ENCODE data around the gene CUX1. TPM values are rescaled to one million over a fixed set of nuclear protein-coding genes. Genes with fewer than 3 reads are reported as not detected.
A peak's percentile ranks its signal among the peaks of the same experiment; 100 is the strongest.

CUX1 gene
- total RNA-seq, 1 experiment from 2014 or later, result 64.3 TPM

DNA sequence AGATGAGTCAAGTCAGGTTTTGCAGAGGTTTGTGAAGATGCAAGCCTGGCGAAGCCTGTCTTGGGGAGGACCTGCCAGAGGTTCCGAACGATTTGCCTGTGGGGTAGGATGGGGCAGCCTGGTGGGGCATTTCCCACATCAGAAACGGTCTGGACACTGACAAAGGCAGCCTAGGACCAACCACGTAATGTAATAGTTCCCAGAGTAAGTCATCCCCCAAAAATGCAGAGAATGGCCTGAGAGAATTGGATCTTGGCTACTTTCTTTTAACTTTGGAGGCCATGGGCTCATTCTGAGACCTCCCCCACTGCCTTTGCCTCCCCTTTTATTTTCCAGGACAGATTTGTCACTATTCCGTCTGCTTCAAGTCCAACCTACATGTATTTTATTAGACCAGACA, 300.3 kb downstream of the CUX1 start (continued):
- TF ChIP-seq, protein P1, sequence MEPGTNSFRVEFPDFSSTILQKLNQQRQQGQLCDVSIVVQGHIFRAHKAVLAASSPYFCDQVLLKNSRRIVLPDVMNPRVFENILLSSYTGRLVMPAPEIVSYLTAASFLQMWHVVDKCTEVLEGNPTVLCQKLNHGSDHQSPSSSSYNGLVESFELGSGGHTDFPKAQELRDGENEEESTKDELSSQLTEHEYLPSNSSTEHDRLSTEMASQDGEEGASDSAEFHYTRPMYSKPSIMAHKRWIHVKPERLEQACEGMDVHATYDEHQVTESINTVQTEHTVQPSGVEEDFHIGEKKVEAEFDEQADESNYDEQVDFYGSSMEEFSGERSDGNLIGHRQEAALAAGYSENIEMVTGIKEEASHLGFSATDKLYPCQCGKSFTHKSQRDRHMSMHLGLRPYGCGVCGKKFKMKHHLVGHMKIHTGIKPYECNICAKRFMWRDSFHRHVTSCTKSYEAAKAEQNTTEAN (CRISPR knock-in tag; IDR thresholded peaks at IDR 0.05), result no peak
- no peak for TF ChIP-seq ZNF263 (CRISPR knock-in tag; IDR thresholded peaks at IDR 0.05; ENCODE audit: low read depth)
- no peak for TF ChIP-seq MXD4 (CRISPR knock-in tag; IDR thresholded peaks at IDR 0.05; ENCODE audit: borderline replicate concordance)

- Mint-ChIP-seq H3K9me3 (no peaks in the 10 kb centered on the region), H3K4me3 (no peak overlapping the region), H3K4me1 (peaks cover 25% of the 10 kb centered on the region), H3K27me3 (ENCODE audit: low read depth) (no peaks in the 10 kb centered on the region), H3K36me3 (peaks cover 21% of the 10 kb centered on the region), H3K27ac (peak overlapping the region; percentile 72; the same call in 1 of the 2 replicates)
- CTCF ChIA-PET, result no interaction called here
- TF ChIP-seq, protein P2, sequence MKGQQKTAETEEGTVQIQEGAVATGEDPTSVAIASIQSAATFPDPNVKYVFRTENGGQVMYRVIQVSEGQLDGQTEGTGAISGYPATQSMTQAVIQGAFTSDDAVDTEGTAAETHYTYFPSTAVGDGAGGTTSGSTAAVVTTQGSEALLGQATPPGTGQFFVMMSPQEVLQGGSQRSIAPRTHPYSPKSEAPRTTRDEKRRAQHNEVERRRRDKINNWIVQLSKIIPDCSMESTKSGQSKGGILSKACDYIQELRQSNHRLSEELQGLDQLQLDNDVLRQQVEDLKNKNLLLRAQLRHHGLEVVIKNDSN (CRISPR knock-in tag; IDR thresholded peaks at IDR 0.05), result no peak
- TF ChIP-seq HMGXB4 (CRISPR knock-in tag; IDR thresholded peaks at IDR 0.05), result no peak
- TF ChIP-seq ZNF121 (CRISPR knock-in tag; IDR thresholded peaks at IDR 0.05), result no peak
- TF ChIP-seq FOXK1 (CRISPR knock-in tag; IDR thresholded peaks at IDR 0.05), result no peak
- TF ChIP-seq CREM (CRISPR knock-in tag; IDR thresholded peaks at IDR 0.05), result no peak
- TF ChIP-seq IRF1 (CRISPR knock-in tag; IDR thresholded peaks at IDR 0.05), result no peak
- no peak for TF ChIP-seq E2F4 (CRISPR knock-in tag; IDR thresholded peaks at IDR 0.05; ENCODE audit: borderline replicate concordance, low read depth)
- TF ChIP-seq ZNF512 (CRISPR knock-in tag; IDR thresholded peaks at IDR 0.05; ENCODE audit: borderline replicate concordance), result no peak
- TF ChIP-seq, protein P3, sequence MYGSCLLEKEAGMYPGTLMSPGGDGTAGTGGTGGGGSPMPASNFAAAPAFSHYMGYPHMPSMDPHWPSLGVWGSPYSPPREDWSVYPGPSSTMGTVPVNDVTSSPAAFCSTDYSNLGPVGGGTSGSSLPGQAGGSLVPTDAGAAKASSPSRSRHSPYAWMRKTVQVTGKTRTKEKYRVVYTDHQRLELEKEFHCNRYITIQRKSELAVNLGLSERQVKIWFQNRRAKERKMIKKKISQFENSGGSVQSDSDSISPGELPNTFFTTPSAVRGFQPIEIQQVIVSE (CRISPR knock-in tag; IDR thresholded peaks at IDR 0.05; ENCODE audit: borderline replicate concordance), result no peak
- POLR2A ChIA-PET, result interaction anchor here (0.5 kb wide), 1 partner anchor 17 kb away, joined by 3 read pairs; no protein-coding TSS in a partner anchor
- ATAC-seq, result no peak
- no peak for DNase-seq (ENCODE audit: low spot score)
Measured at GRCh38 chr7:102119213-102119651, 301.8 kb downstream of the CUX1 start.

- Mint-ChIP-seq H3K9me3 (no peaks in the 10 kb centered on the region), H3K4me3 (no peak overlapping the region), H3K27ac (peak overlapping the region; percentile 78; the same call in 1 of the 2 replicates), H3K4me1 (peaks cover 32% of the 10 kb centered on the region), H3K27me3 (ENCODE audit: low read depth) (no peaks in the 10 kb centered on the region), H3K36me3 (peaks cover 19% of the 10 kb centered on the region)
- TF ChIP-seq AR (CRISPR knock-in tag; IDR thresholded peaks at IDR 0.05), result no peak
- ATAC-seq (no peak), DNase-seq (ENCODE audit: low spot score) (no peak)
- ChIA-PET CTCF (interaction anchor here (0.8 kb wide), 1 partner anchor 8 kb away, joined by 3 read pairs; no protein-coding TSS in a partner anchor), POLR2A (no interaction called here)
Measured at GRCh38 chr7:102119925-102120324, 302.5 kb downstream of the CUX1 start.
